Muscle of arm (tissue), 12 donors: ENCODE data around the gene TMEM175. TPM values are rescaled to one million over a fixed set of nuclear protein-coding genes. Genes with fewer than 3 reads are reported as not detected.

Experiments used
- DNase-seq: peaks from one replicate; pipeline ENCODE4 v3.0.0-alpha.2; 2013
- polyA plus RNA-seq, 12 donors: library from polyadenylated mRNA; unstranded; fragments of 120-200 nt; gene quantifications; one replicate each; pipeline ENCODE4 v1.2.1, GENCODE V29; 2013; ENCODE audit not compliant: insufficient read length in 12 of 12

The TMEM175 gene
- polyA plus RNA-seq, 12 donors = 12.9 to 45.9 (median 16.8) TPM; not detected in 1

GRCh38 chr4:898869-899555, 33.2 kb upstream of the TMEM175 start:
- DNase-seq = no peak

GRCh38 chr4:899556-899906, 32.7 kb upstream of the TMEM175 start:
- no peak for DNase-seq

- no peak for DNase-seq
Measured at GRCh38 chr4:900073-900472, 32.2 kb upstream of the TMEM175 start.

- DNase-seq = no peak
Measured at GRCh38 chr4:900721-901120, 31.5 kb upstream of the TMEM175 start.

- DNase-seq = no peak
Measured at GRCh38 chr4:901192-901910, 30.9 kb upstream of the TMEM175 start.

GRCh38 chr4:903066-904046, 28.9 kb upstream of the TMEM175 start:
- no peak for DNase-seq

GRCh38 chr4:905485-906338, 26.5 kb upstream of the TMEM175 start:
- DNase-seq = no peak

- DNase-seq = no peak
Measured at GRCh38 chr4:906339-907102, 25.7 kb upstream of the TMEM175 start.

GRCh38 chr4:907103-907400, 25.2 kb upstream of the TMEM175 start:
- no peak for DNase-seq

- no peak for DNase-seq
Measured at GRCh38 chr4:907691-908425, 24.4 kb upstream of the TMEM175 start.

GRCh38 chr4:909131-909571, 23.1 kb upstream of the TMEM175 start:
- no peak for DNase-seq

- DNase-seq = no peak
Measured at GRCh38 chr4:909821-910220, 22.4 kb upstream of the TMEM175 start.

- DNase-seq = no peak
Measured at GRCh38 chr4:910366-911091, 21.7 kb upstream of the TMEM175 start.

GRCh38 chr4:911221-911751, 21.0 kb upstream of the TMEM175 start:
- DNase-seq = no peak

- DNase-seq = no peak
Measured at GRCh38 chr4:911871-912490, 20.3 kb upstream of the TMEM175 start.

GRCh38 chr4:912548-913279, 19.5 kb upstream of the TMEM175 start:
- no peak for DNase-seq

- no peak for DNase-seq
Measured at GRCh38 chr4:913280-913618, 19.0 kb upstream of the TMEM175 start.

GRCh38 chr4:914531-914930, 17.7 kb upstream of the TMEM175 start:
- no peak for DNase-seq
